Suprapubic skin (tissue), 4 donors: Measurements from ENCODE around the gene ANXA7. TPM values are rescaled to one million over a fixed set of nuclear protein-coding genes. Genes with fewer than 3 reads are reported as not detected.

Experiments
- DNase-seq, 2 donors: peaks; one replicate each; pipeline ENCODE4 v3.0.0-alpha.2; 2019; ENCODE audit warnings: low spot score in 2 of 2
- H3K27ac ChIP-seq: fragments of 200-600 bp; sonication (generic); one replicate; pipeline ENCODE4 v1.5.1; 2019
- H3K27me3 ChIP-seq: fragments of 200-600 bp; sonication (generic); one replicate; pipeline ENCODE4 v1.5.1; 2019
- H3K36me3 ChIP-seq: fragments of 200-600 bp; sonication (generic); one replicate; pipeline ENCODE4 v1.5.1; 2019
- H3K4me1 ChIP-seq: fragments of 200-600 bp; sonication (generic); one replicate; pipeline ENCODE4 v1.5.1; 2019
- H3K4me3 ChIP-seq: fragments of 200-600 bp; sonication (generic); one replicate; pipeline ENCODE4 v1.5.1; 2019; ENCODE audit warnings: mild to moderate bottlenecking
- H3K9me3 ChIP-seq: fragments of 200-600 bp; sonication (generic); one replicate; pipeline ENCODE4 v1.5.1; 2019
- EP300 ChIP-seq: sonication (generic); formaldehyde crosslinking; IDR thresholded peaks from one replicate; pipeline ENCODE4 v1.6.1; 2017; ENCODE audit warnings: antibody characterized with exemption
- POLR2A ChIP-seq, 2 donors: fragments of 450-650 bp; IDR thresholded peaks; one replicate each; pipeline ENCODE4 v1.6.1; 2017; ENCODE audit warnings: antibody characterized with exemption in 2 of 2, mild to moderate bottlenecking in 2 of 2, moderate library complexity in 2 of 2
- POLR2AphosphoS5 ChIP-seq, 3 donors: sonication (generic); formaldehyde crosslinking; IDR thresholded peaks; one replicate each; pipeline ENCODE4 v1.6.1; 2017; ENCODE audit warnings: antibody characterized with exemption in 3 of 3
- WGBS: methylation state at CpG from one replicate; pipeline ENCODE4 v1.1.5; 2018; 5-methylcytosine and 5-hydroxymethylcytosine counted together
- total RNA-seq, 4 donors: library from RNA; depleted of rRNA; stranded (reverse); fragments of >200 nt; gene quantifications; one replicate each; pipeline ENCODE4 v1.1.0, GENCODE V29; 2016
- TF ChIP-seq, protein P1 (sequence below), 2 donors: fragments of 200-600 bp in 1 of 2; fragments of 450-650 bp in 1 of 2; sonication (generic) in 1 of 2; IDR thresholded peaks; one replicate each; pipeline ENCODE4 v1.5.1; 2016 to 2019; ENCODE audit warnings: antibody characterized with exemption in 2 of 2, mild to moderate bottlenecking in 1 of 2, moderate library complexity in 1 of 2

The ANXA7 gene
- total RNA-seq, 4 donors from 2014 or later, result 93.5 to 153 (median 100) TPM

DNA sequence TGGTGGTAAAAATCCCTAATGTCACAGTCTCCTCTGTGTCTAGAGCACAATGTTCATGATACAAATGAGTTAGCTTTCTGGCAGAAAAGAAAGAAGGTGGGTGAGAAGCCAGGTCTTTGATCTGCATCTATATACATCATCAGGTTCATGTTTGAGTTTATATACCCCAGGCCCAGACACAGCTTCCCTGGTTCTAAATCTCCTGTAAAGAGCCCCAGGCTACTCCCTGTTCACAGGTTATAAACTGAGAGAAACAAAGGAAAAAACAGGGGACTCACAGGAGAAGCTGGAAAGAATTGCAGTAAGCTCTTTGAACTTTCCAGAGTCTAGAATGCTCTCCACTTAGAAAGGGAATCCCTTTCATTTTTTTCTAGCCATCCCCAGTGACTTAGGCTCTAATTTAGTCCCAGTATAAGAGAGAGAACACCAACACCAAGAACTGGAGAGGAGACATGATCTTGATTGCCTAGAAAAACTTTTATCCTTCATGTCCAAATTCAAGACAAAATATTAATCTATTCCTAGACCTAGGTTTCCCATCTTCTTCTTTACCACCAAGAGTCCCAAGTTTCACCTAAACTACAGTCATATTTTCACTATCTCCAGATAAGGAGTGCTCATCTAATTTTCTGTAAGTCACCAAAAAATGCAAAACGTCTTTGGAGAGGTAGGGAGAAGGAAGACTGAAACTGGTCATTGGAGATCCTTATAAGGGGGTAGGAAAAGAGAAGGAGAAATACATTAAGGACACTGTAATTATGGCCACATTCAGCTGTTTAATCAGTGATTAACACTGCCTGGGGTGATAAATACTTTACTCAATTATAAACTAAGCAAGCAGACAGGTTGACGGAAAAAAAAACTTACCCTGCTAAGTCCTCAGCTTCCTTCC lies 19.0 kb upstream of the ANXA7 start:
- H3K27ac ChIP-seq, result no peak overlapping the region
- H3K4me3 ChIP-seq, result no peak overlapping the region
- no peaks in the 10 kb centered on the region for H3K27me3 ChIP-seq
- no peaks in the 10 kb centered on the region for H3K4me1 ChIP-seq
- TF ChIP-seq, protein P1, sequence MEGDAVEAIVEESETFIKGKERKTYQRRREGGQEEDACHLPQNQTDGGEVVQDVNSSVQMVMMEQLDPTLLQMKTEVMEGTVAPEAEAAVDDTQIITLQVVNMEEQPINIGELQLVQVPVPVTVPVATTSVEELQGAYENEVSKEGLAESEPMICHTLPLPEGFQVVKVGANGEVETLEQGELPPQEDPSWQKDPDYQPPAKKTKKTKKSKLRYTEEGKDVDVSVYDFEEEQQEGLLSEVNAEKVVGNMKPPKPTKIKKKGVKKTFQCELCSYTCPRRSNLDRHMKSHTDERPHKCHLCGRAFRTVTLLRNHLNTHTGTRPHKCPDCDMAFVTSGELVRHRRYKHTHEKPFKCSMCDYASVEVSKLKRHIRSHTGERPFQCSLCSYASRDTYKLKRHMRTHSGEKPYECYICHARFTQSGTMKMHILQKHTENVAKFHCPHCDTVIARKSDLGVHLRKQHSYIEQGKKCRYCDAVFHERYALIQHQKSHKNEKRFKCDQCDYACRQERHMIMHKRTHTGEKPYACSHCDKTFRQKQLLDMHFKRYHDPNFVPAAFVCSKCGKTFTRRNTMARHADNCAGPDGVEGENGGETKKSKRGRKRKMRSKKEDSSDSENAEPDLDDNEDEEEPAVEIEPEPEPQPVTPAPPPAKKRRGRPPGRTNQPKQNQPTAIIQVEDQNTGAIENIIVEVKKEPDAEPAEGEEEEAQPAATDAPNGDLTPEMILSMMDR (IDR thresholded peaks at IDR 0.05), result no peak
- TF ChIP-seq POLR2A (IDR thresholded peaks at IDR 0.05) (no peak), EP300 (no peak), POLR2AphosphoS5 (IDR thresholded peaks at IDR 0.05) (no peak)
- no peaks in the 10 kb centered on the region for H3K9me3 ChIP-seq
- no peak for DNase-seq
- H3K36me3 ChIP-seq, result peaks cover 19% of the 10 kb centered on the region
- 61% methylated on average over 2 of the region's 2 CpGs for WGBS

DNA sequence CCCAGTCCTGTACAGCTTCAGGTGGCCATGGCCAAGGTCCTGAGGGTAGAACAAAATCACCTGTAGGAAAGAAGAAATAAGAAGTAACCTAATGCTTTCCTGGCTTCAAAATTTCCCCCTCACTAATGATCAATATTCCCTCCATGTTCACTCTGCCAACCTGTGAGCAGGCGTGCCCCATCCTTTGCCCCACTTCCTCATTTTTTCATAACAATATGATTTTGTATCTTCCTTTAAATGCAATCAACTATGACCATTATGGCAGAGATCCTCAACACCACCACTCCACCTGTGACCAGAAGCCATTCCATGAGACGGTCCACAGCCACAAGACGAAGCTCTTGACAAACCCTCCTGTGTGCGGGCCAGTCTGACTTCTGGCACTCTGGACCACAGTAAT lies 12.5 kb upstream of the ANXA7 start:
- Histone ChIP-seq H3K4me1 (peaks cover 3% of the 10 kb centered on the region), H3K4me3 (no peak overlapping the region), H3K27ac (no peak overlapping the region), H3K9me3 (no peaks in the 10 kb centered on the region), H3K27me3 (no peaks in the 10 kb centered on the region), H3K36me3 (peaks cover 47% of the 10 kb centered on the region)
- WGBS, result over 99% methylated on average over 4 of the region's 4 CpGs
- TF ChIP-seq EP300, result no peak
- DNase-seq, result no peak

DNA sequence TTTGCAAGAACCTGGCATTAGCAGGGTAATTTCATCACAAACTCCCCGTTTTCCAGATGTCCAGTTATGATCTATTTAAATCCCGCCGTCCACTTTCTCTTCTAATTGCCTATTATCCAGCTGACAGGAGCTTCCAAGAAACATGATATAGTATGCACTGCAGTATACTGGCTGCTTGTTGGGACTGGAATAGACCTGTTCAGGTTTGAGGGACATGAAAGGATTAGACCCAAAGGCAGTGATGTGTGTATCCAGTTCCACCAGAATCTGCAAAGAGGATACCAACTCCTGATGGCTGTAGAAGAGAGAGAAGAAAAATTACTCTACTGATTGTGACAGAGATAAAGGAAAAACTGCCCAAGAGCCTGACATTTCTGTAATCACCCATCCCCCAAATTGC lies 10.6 kb upstream of the ANXA7 start:
- Histone ChIP-seq H3K36me3 (peaks cover 47% of the 10 kb centered on the region), H3K27ac (no peak overlapping the region), H3K4me3 (no peak overlapping the region), H3K4me1 (peaks cover 3% of the 10 kb centered on the region), H3K27me3 (no peaks in the 10 kb centered on the region), H3K9me3 (no peaks in the 10 kb centered on the region)
- DNase-seq, result no peak
- no peak for TF ChIP-seq POLR2AphosphoS5 (IDR thresholded peaks at IDR 0.05)
- no peak for TF ChIP-seq EP300
- TF ChIP-seq, protein P1 (IDR thresholded peaks at IDR 0.05), result no peak
- TF ChIP-seq POLR2A (IDR thresholded peaks at IDR 0.05), result no peak
- WGBS, result 72% methylated on average over 3 of the region's 3 CpGs

DNA sequence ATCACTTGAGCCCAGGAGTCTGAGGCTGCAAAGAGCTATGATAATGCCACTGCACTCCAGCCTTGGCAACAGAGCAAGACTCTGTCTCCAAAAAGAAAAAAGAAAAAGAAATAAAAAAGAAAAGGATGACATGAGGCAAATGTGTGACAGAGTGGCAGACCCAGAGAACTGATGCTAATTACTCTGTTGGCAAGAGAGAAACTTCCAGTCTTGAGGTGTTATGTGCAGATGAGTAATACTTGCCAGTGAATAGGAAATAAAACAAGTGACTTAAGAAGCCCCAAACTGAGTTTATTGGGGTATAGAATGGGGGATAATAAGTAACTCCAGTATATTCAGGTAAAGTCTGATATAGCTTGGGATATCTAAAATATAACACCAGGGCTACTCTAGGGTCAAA lies 9.5 kb upstream of the ANXA7 start:
- H3K27ac ChIP-seq, result no peak overlapping the region
- H3K9me3 ChIP-seq, result no peaks in the 10 kb centered on the region
- H3K4me3 ChIP-seq, result no peak overlapping the region
- no peaks in the 10 kb centered on the region for H3K27me3 ChIP-seq
- DNase-seq, result no peak
- TF ChIP-seq, protein P1 (IDR thresholded peaks at IDR 0.05), result no peak
- TF ChIP-seq EP300 (no peak), POLR2A (IDR thresholded peaks at IDR 0.05) (no peak), POLR2AphosphoS5 (IDR thresholded peaks at IDR 0.05) (no peak)
- peaks cover 47% of the 10 kb centered on the region for H3K36me3 ChIP-seq
- peaks cover 3% of the 10 kb centered on the region for H3K4me1 ChIP-seq

DNA sequence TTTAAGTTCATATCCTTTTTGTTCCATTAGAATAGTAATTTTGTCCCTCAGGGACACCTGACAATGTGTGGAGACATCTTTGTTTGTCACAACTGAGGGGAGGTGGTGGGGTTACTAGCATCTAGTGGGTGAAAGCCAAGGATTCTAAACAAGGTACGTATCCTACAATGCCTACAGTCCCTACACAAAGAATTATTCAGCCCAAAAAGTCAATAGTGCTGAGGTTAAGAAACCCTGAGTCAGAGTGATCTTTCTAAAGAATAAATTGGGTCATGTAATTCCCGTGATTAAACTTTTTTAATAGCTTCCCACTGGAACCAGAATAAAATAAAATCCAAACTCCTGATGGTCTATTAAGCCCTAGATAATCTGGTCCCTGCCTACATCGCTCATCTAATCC lies 2.7 kb upstream of the ANXA7 start:
- no peak for DNase-seq
- Histone ChIP-seq H3K9me3 (no peaks in the 10 kb centered on the region), H3K4me1 (peaks cover 25% of the 10 kb centered on the region), H3K36me3 (no peaks in the 10 kb centered on the region), H3K27ac (no peak overlapping the region), H3K27me3 (no peaks in the 10 kb centered on the region), H3K4me3 (no peak overlapping the region)
- TF ChIP-seq EP300 (no peak), POLR2A (IDR thresholded peaks at IDR 0.05) (no peak), POLR2AphosphoS5 (IDR thresholded peaks at IDR 0.05) (no peak)
- TF ChIP-seq, protein P1 (IDR thresholded peaks at IDR 0.05), result no peak
- 94% methylated on average over 3 of the region's 3 CpGs for WGBS
